ENCODE data around the gene DNTT. TPM values are rescaled to one million over a fixed set of nuclear protein-coding genes. Genes with fewer than 3 reads are reported as not detected.

DNTT gene
- total and polyA plus RNA-seq, 2 experiments from 2014 or later = not detected

- TF ChIP-seq, protein P1, sequence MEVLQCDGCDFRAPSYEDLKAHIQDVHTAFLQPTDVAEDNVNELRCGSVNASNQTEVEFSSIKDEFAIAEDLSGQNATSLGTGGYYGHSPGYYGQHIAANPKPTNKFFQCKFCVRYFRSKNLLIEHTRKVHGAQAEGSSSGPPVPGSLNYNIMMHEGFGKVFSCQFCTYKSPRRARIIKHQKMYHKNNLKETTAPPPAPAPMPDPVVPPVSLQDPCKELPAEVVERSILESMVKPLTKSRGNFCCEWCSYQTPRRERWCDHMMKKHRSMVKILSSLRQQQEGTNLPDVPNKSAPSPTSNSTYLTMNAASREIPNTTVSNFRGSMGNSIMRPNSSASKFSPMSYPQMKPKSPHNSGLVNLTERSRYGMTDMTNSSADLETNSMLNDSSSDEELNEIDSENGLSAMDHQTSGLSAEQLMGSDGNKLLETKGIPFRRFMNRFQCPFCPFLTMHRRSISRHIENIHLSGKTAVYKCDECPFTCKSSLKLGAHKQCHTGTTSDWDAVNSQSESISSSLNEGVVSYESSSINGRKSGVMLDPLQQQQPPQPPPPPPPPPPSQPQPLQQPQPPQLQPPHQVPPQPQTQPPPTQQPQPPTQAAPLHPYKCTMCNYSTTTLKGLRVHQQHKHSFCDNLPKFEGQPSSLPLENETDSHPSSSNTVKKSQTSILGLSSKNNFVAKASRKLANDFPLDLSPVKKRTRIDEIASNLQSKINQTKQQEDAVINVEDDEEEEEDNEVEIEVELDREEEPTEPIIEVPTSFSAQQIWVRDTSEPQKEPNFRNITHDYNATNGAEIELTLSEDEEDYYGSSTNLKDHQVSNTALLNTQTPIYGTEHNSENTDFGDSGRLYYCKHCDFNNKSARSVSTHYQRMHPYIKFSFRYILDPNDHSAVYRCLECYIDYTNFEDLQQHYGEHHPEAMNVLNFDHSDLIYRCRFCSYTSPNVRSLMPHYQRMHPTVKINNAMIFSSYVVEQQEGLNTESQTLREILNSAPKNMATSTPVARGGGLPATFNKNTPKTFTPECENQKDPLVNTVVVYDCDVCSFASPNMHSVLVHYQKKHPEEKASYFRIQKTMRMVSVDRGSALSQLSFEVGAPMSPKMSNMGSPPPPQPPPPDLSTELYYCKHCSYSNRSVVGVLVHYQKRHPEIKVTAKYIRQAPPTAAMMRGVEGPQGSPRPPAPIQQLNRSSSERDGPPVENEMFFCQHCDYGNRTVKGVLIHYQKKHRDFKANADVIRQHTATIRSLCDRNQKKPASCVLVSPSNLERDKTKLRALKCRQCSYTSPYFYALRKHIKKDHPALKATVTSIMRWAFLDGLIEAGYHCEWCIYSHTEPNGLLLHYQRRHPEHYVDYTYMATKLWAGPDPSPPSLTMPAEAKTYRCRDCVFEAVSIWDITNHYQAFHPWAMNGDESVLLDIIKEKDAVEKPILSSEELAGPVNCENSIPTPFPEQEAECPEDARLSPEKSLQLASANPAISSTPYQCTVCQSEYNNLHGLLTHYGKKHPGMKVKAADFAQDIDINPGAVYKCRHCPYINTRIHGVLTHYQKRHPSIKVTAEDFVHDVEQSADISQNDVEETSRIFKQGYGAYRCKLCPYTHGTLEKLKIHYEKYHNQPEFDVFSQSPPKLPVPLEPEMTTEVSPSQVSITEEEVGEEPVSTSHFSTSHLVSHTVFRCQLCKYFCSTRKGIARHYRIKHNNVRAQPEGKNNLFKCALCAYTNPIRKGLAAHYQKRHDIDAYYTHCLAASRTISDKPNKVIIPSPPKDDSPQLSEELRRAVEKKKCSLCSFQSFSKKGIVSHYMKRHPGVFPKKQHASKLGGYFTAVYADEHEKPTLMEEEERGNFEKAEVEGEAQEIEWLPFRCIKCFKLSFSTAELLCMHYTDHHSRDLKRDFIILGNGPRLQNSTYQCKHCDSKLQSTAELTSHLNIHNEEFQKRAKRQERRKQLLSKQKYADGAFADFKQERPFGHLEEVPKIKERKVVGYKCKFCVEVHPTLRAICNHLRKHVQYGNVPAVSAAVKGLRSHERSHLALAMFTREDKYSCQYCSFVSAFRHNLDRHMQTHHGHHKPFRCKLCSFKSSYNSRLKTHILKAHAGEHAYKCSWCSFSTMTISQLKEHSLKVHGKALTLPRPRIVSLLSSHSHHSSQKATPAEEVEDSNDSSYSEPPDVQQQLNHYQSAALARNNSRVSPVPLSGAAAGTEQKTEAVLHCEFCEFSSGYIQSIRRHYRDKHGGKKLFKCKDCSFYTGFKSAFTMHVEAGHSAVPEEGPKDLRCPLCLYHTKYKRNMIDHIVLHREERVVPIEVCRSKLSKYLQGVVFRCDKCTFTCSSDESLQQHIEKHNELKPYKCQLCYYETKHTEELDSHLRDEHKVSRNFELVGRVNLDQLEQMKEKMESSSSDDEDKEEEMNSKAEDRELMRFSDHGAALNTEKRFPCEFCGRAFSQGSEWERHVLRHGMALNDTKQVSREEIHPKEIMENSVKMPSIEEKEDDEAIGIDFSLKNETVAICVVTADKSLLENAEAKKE (CRISPR knock-in tag; IDR thresholded peaks at IDR 0.05) = no peak
- TF ChIP-seq JUNB (IDR thresholded peaks at IDR 0.05; ENCODE audit: unreplicated experiment) = no peak
- no peak for TF ChIP-seq ZNF331 (CRISPR knock-in tag; IDR thresholded peaks at IDR 0.05; ENCODE audit: low read depth)
Measured at GRCh38 chr10:96384506-96384905, 80.3 kb downstream of the DNTT start (continued).

DNA sequence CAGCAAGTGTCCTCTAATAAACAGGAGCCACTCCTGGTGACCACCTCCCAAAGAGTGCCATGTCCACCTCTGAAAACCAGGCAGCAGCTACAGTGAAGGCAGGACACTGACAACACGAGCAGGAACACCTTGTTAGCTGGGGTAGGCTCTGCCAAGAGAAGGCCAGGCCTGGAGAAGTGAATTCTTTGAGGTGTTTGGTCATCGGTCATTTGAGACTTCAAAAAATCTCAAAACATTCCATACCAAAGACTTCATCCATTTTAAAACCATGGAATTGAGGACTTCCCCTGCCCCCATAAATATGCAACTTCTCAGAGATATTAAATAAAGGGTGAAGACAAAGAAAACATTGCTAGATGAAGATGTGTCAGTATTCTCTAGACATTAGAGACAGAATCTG is 82.9 kb downstream of the DNTT start:
- Mint-ChIP-seq H3K9me3 (no peaks in the 10 kb centered on the region), H3K4me3 (no peak overlapping the region), H3K27me3 (ENCODE audit: insufficient read depth, low read depth, poor library complexity) (peaks cover 3% of the 10 kb centered on the region), H3K27ac (no peak overlapping the region), H3K4me1 (peaks cover 5% of the 10 kb centered on the region; the same call in 1 of the 3 replicates), H3K36me3 (ENCODE audit: low read depth) (no peaks in the 10 kb centered on the region)
- DNase-seq (ENCODE audit: low spot score) = no peak
- Histone ChIP-seq H3K27ac (ENCODE audit: low read depth) (no peak overlapping the region), H2AFZ (no peak overlapping the region), H3F3A (replicated peaks; ENCODE audit: low read depth) (no peaks in the 10 kb centered on the region), H4K20me1 (replicated peaks; ENCODE audit: insufficient read depth) (no peaks in the 10 kb centered on the region), H3K4me1 (ENCODE audit: insufficient read depth) (no peaks in the 10 kb centered on the region), H3K36me3 (ENCODE audit: insufficient read depth) (no peaks in the 10 kb centered on the region), H3K4me2 (no peak overlapping the region), H3K79me2 (replicated peaks; ENCODE audit: insufficient read depth) (no peaks in the 10 kb centered on the region), H3K27me3 (ENCODE audit: insufficient read depth) (no peaks in the 10 kb centered on the region), H3K9me2 (ENCODE audit: insufficient read depth) (no peaks in the 10 kb centered on the region), H3K4me3 (no peak overlapping the region)
- ATAC-seq = no peak
- TF ChIP-seq JUNB (IDR thresholded peaks at IDR 0.05; ENCODE audit: unreplicated experiment) = no peak
- TF ChIP-seq STAT1 (IDR thresholded peaks at IDR 0.05; ENCODE audit: unreplicated experiment) = no peak
- no peak for TF ChIP-seq REST (IDR thresholded peaks at IDR 0.05; ENCODE audit: unreplicated experiment)
- TF ChIP-seq, protein P2, sequence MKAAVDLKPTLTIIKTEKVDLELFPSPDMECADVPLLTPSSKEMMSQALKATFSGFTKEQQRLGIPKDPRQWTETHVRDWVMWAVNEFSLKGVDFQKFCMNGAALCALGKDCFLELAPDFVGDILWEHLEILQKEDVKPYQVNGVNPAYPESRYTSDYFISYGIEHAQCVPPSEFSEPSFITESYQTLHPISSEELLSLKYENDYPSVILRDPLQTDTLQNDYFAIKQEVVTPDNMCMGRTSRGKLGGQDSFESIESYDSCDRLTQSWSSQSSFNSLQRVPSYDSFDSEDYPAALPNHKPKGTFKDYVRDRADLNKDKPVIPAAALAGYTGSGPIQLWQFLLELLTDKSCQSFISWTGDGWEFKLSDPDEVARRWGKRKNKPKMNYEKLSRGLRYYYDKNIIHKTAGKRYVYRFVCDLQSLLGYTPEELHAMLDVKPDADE (IDR thresholded peaks at IDR 0.05) = no peak
- TF ChIP-seq ZNF331 (CRISPR knock-in tag; IDR thresholded peaks at IDR 0.05; ENCODE audit: low read depth) = no peak
- no peak for TF ChIP-seq EZH2 (IDR thresholded peaks at IDR 0.05; ENCODE audit: low read depth, unreplicated experiment)
- no peak for TF ChIP-seq NANOG (IDR thresholded peaks at IDR 0.05; ENCODE audit: borderline replicate concordance)

All from GM23338 (cell line).